Natural killer cell (primary cell): Measurements from ENCODE around the gene DERL2. TPM values are rescaled to one million over a fixed set of nuclear protein-coding genes. Genes with fewer than 3 reads are reported as not detected.

Source experiments
- ATAC-seq, 3 donors: fragments of 150-1000 bp in 2 of 3; fragments of 200-7000 bp in 1 of 3; cut with Tn5 transposase; 1 replicate in 1 of 3; 2 replicates in 2 of 3; pipeline ENCODE4 v1.10.0; 2021; ENCODE audit warnings: mild to moderate bottlenecking in 2 of 3, moderate library complexity in 2 of 3
- DNase-seq, 2 donors: peaks; one replicate each; pipeline versions ENCODE4 v3.0.0 to v3.0.0-alpha.2; 2013 to 2021; ENCODE audit warnings: mixed read lengths in 1 of 2
- H3K27ac ChIP-seq: one replicate; pipeline ENCODE4 v1.5.1; 2013; ENCODE audit warnings: mild to moderate bottlenecking, low read length
- H3K27me3 ChIP-seq: one replicate; pipeline ENCODE4 v1.6.1; 2013; ENCODE audit warnings: low read length; ENCODE audit not compliant: control insufficient read depth, insufficient read depth
- H3K36me3 ChIP-seq: one replicate; pipeline ENCODE4 v1.6.1; 2013; ENCODE audit warnings: low read length; ENCODE audit not compliant: control insufficient read depth, insufficient read depth
- H3K4me1 ChIP-seq: one replicate; pipeline ENCODE4 v1.6.1; 2013; ENCODE audit warnings: low read length; ENCODE audit not compliant: control insufficient read depth, insufficient read depth
- H3K4me3 ChIP-seq: one replicate; pipeline ENCODE4 v1.5.1; 2013; ENCODE audit warnings: low read length
- H3K9me3 ChIP-seq: one replicate; pipeline ENCODE4 v1.6.1; 2013; ENCODE audit warnings: low read length; ENCODE audit not compliant: control insufficient read depth, insufficient read depth
- H3K27ac Mint-ChIP-seq, 2 donors: one replicate each; pipeline ENCODE4 v1.8.0; 2022; ENCODE audit warnings: mild to moderate bottlenecking in 2 of 2, mixed read lengths in 2 of 2, moderate library complexity in 1 of 2
- H3K27me3 Mint-ChIP-seq, 2 donors: one replicate each; pipeline ENCODE4 v1.8.0; 2022; ENCODE audit warnings: low read depth in 2 of 2, mixed read lengths in 2 of 2
- H3K36me3 Mint-ChIP-seq: one replicate; pipeline ENCODE4 v1.8.0; 2022; ENCODE audit warnings: mixed read lengths
- H3K4me1 Mint-ChIP-seq, 2 donors: one replicate each; pipeline ENCODE4 v1.8.0; 2022; ENCODE audit warnings: mixed read lengths in 2 of 2
- H3K4me3 Mint-ChIP-seq: one replicate; pipeline ENCODE4 v1.8.0; 2022; ENCODE audit warnings: mild to moderate bottlenecking, moderate library complexity, mixed read lengths
- H3K9me3 Mint-ChIP-seq, 2 donors: one replicate each; pipeline ENCODE4 v1.8.0; 2022; ENCODE audit warnings: mixed read lengths in 2 of 2
- CTCF ChIP-seq: fragments of 200-600 bp; IDR thresholded peaks from one replicate; pipeline ENCODE4 v1.8.0; 2022; ENCODE audit warnings: antibody characterized with exemption
- WGBS: methylation state at CpG from one replicate; pipeline ENCODE4 v1.1.7; 2013; ENCODE audit warnings: missing lambda C conversion rate; ENCODE audit not compliant: insufficient coverage; 5-methylcytosine and 5-hydroxymethylcytosine counted together
- intact Hi-C: fragments of 100-400 bp; cut with micrococcal nuclease; formaldehyde crosslinking; loops from one replicate; pipeline ENCODE4 v1.14.2; 2022
- total RNA-seq, 4 donors: library from RNA; stranded (reverse); fragments of 120-200 nt in 1 of 4; gene quantifications; one replicate each; pipeline versions ENCODE4 v1.2.3 to v1.2.4, GENCODE V29; 2013 to 2022

Gene DERL2
- total RNA-seq, 3 donors from 2014 or later (not counting 1 experiment from before 2014, with no cell fraction given) = 86.0 to 105 (median 94.3) TPM

GRCh38 chr17:5464717-5465507 is 21.1 kb downstream of the DERL2 start:
- 93% methylated on average over 9 of the region's 10 CpGs for WGBS
- TF ChIP-seq CTCF = no peak

GRCh38 chr17:5446786-5447185 is 39.2 kb downstream of the DERL2 start:
- H3K27me3 Mint-ChIP-seq = no peaks in the 10 kb centered on the region
- no peak overlapping the region for H3K4me3 Mint-ChIP-seq
- H3K36me3 Mint-ChIP-seq = peaks cover 7% of the 10 kb centered on the region
- no peak for DNase-seq
- no peaks in the 10 kb centered on the region for H3K9me3 Mint-ChIP-seq
- no peaks in the 10 kb centered on the region for H3K9me3 ChIP-seq
- 94% methylated on average over 8 of the region's 8 CpGs for WGBS
- no peak for ATAC-seq
- no peaks in the 10 kb centered on the region for H3K4me1 ChIP-seq
- TF ChIP-seq CTCF = no peak
- H3K27me3 ChIP-seq = no peaks in the 10 kb centered on the region
- H3K4me1 Mint-ChIP-seq = no peaks in the 10 kb centered on the region
- no peak overlapping the region for H3K27ac ChIP-seq
- intact Hi-C loops = no loop called here
- no peak overlapping the region for H3K27ac Mint-ChIP-seq
- peaks cover 54% of the 10 kb centered on the region for H3K36me3 ChIP-seq
- no peak overlapping the region for H3K4me3 ChIP-seq

More at GRCh38 chr17:5464717-5465507, 21.1 kb downstream of the DERL2 start:
- peak overlapping the region in 1 of 2 donors; percentile 2 for H3K27ac Mint-ChIP-seq
- ATAC-seq (no peak), DNase-seq (no peak)
- Histone ChIP-seq H3K27ac (no peak overlapping the region), H3K27me3 (no peaks in the 10 kb centered on the region), H3K9me3 (no peaks in the 10 kb centered on the region), H3K4me3 (no peak overlapping the region), H3K4me1 (peaks cover 22% of the 10 kb centered on the region), H3K36me3 (peaks cover 3% of the 10 kb centered on the region)
- H3K4me1 Mint-ChIP-seq = peaks cover 30 to 38% of the 10 kb centered on the region in 2 donors
- H3K27me3 Mint-ChIP-seq = no peaks in the 10 kb centered on the region
- intact Hi-C loops = no loop called here
- H3K36me3 Mint-ChIP-seq = no peaks in the 10 kb centered on the region
- no peak overlapping the region for H3K4me3 Mint-ChIP-seq
- H3K9me3 Mint-ChIP-seq = no peaks in the 10 kb centered on the region

GRCh38 chr17:5444209-5444608 is 41.8 kb downstream of the DERL2 start:
- DNase-seq = no peak
- no peak overlapping the region for H3K27ac Mint-ChIP-seq
- intact Hi-C loops = no loop called here
- Histone ChIP-seq H3K4me1 (peaks cover 5% of the 10 kb centered on the region), H3K27ac (no peak overlapping the region), H3K27me3 (no peaks in the 10 kb centered on the region), H3K4me3 (no peak overlapping the region), H3K36me3 (peaks cover 43% of the 10 kb centered on the region), H3K9me3 (no peaks in the 10 kb centered on the region)
- peaks cover 7% of the 10 kb centered on the region for H3K36me3 Mint-ChIP-seq
- no peak for TF ChIP-seq CTCF
- no peaks in the 10 kb centered on the region for H3K27me3 Mint-ChIP-seq
- H3K9me3 Mint-ChIP-seq = no peaks in the 10 kb centered on the region
- ATAC-seq = no peak
- 92% methylated on average over 22 of the region's 22 CpGs for WGBS
- H3K4me1 Mint-ChIP-seq = peaks cover 5 to 6% of the 10 kb centered on the region in 2 donors
- H3K4me3 Mint-ChIP-seq = no peak overlapping the region
